ENCODE data around the gene XRN1.
"Not testable (repeated sequence)": the region's sequence is repeated elsewhere in the genome, so short reads cannot be mapped to it uniquely, and the experiment has no call there.

XRN1 gene

DNA sequence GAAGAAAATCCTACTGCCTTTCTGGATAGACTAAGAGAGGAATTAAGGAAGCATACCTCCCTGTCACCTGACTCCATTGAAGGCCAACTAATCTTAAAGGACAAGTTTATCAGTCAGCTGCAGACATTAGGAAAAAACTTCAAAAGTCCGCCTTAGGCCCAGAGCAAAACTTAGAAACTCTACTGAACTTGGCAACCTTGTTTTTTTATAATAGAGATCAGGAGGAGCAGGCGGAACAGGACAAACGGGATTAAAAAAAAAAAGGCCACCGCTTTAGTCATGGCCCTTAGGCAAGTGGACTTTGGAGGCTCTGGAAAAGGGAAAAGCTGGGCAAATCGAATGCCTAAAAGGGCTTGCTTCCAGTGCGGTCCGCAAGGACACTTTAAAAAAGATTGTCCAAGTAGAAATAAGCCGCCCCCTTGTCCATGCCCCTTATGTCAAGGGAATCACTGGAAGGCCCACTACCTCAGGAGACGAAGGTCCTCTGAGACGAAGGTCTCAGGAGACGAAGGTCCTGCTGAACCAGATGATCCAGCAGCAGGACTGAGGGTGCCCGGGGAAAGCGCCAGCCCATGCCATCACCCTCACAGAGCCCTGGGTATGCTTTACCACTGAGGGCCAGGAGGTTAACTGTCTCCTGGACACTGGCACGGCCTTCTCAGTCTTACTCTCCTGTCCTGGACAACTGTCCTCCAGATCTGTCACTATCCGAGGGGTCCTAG lies 8.2 kb downstream of the XRN1 start:
- DNase-seq (ENCODE audit: low read depth in 1 of 2, low spot score in 1 of 2) = not testable (repeated sequence)

DNA sequence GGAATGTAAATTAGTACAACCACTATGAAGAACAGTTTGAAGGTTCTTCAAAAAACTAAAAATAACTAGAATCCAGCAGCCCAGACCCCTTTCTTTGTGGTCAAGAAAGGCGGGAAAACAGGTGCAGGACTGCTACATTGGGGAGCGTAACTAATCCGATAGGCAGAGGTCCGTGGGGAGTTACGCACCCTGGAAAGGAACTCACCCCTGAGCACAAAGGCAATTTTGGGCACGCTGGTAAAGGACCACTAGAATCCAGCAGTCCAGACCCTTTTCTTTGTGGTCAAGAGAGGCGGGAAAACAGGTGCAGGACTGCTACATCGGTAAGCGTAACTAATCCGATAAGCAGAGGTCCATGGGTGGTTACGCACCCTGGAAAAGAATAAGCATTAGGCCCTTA lies 9.7 kb downstream of the XRN1 start:
- DNase-seq (ENCODE audit: low read depth in 1 of 2, low spot score in 1 of 2) = not testable (repeated sequence)

GRCh38 chr3:142436951-142437585 lies 10.8 kb downstream of the XRN1 start:
- DNase-seq (ENCODE audit: low read depth in 1 of 2, low spot score in 1 of 2) = no peak

DNA sequence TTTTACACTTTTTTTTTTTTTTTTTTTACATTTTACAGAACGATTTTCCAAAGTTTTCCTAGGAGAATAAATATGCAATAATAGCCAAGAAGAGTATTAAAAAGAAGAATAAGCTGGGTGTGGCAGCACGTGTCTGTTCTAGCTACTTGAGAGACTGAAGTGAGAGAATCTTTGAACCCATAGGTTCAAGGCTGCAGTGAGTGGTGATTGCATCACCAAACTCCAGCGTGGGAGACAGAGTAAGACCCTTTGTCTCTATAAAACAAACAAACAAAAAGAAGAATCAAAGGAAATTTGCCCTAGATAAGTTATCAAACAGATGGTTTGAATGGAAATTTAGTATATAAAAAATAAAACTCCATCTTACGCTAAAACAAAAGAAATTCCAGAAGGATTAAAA lies 13.3 kb downstream of the XRN1 start:
- no peak for DNase-seq (ENCODE audit: low read depth in 1 of 2, low spot score in 1 of 2)

- DNase-seq (ENCODE audit: low read depth in 1 of 2, low spot score in 1 of 2) = no peak
These were observed 14.7 kb downstream of the XRN1 start for GRCh38 chr3:142433110-142433509.

DNA sequence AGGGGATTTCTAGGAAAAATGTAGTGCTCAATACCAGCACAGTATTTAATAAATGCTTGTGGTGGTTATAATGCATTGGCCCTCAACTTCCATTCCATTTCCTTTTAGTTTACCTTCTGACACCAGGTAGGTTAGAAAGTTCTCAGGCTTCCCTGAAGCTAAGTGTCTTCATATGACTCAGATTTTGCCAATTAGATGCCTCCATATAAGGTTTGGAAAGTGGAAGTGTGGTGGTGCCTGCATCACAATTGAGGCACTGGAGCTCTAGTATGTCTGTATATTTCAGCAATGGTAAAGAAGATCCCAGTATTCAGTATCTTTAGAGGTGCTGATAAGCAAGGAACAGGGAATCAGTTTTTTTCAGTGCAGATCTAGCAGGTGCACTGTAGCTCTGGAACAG lies 18.3 kb downstream of the XRN1 start:
- DNase-seq (ENCODE audit: low read depth in 1 of 2, low spot score in 1 of 2) = no peak

DNA sequence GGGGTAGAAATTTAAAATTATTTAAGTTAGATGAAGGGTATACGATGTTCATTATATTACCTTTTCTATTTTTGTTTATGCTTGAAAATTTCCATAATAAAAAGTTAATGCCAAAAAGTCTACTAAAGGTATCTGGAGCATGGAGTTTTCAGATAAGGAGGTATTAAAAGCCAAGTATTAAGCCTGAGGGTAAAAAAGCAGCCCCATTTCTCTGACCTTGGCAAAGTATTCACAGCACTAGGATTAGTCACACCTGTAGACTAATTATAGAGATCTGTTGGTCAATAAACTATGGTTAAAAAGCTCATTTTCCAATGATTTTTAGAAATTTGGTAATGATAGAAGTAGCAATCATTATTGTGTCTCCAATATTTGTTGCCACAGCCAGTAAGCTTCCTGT lies 23.1 kb downstream of the XRN1 start:
- DNase-seq (ENCODE audit: low read depth in 1 of 2, low spot score in 1 of 2) = no peak

DNA sequence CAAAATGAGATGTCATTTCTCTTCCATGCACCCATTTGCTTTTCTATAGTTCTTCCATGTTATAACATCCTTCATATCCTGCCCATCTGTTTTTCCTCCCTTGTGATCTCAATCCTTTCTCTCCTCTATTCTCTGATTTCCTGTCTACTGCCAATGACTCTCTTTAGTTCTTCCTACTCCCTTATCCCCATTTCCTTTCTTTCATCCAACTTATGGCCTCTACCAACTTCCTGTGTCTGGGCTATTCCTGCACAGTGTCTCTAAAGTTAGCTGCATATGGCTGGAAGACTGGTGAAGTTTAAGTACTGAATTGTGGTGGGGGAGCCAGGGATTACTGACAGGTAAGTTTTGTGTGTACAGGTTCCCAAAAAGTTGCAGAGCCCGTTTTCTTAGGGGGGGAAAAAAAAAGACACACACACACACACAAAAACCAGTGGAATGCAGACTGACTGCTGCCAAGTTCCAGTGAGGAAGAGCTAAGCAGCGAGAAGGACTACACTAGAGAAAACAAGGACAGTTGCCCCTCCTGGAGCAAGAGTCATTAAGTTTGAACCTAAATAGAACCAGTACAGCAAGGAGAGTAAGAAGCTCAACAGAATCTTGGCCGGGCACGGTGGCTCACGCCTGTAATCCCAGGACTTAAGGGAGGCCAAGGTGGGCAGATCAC lies 28.8 kb downstream of the XRN1 start:
- no peak for DNase-seq (ENCODE audit: low read depth in 1 of 2, low spot score in 1 of 2)

DNA sequence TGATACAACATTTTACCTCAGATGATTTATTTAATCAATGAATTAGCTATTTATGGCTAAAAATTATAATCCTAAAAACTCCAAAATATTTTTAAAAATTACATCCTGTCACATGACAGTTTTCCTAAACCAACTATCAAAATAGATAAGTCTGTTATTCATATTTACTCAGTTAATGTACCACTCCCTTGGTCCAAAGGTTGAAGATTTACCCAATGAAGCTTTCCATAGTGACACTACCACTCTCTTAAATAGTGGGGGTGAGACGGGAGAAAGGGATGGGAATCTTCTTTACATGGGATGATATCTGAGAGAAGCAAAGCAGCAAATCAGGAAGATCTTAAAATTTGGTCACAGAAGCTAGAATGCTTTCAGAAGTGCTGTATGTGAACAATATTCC lies 30.5 kb downstream of the XRN1 start:
- DNase-seq (ENCODE audit: low read depth in 1 of 2, low spot score in 1 of 2) = no peak

DNA sequence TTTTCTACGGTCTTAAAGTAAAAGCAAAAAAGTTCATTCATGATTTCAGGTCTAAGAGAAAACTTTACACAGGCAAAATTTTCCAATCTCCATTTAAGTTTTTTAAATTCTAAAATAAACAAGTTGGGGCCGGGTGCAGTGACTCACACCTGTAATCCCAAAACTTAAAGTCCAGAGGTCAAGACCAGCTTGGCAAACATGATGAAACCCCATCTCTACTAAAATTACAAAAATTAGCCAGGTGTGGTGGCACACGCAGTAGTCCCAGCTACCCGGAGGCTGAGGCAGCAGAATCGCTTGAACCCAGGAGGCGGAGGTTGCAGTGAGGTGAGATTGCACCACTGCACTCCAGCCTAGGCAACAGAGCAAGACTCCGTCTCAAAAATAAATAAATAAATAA lies 47.3 kb downstream of the XRN1 start:
- DNase-seq (ENCODE audit: low read depth in 1 of 2, low spot score in 1 of 2) = not testable (repeated sequence)

DNA sequence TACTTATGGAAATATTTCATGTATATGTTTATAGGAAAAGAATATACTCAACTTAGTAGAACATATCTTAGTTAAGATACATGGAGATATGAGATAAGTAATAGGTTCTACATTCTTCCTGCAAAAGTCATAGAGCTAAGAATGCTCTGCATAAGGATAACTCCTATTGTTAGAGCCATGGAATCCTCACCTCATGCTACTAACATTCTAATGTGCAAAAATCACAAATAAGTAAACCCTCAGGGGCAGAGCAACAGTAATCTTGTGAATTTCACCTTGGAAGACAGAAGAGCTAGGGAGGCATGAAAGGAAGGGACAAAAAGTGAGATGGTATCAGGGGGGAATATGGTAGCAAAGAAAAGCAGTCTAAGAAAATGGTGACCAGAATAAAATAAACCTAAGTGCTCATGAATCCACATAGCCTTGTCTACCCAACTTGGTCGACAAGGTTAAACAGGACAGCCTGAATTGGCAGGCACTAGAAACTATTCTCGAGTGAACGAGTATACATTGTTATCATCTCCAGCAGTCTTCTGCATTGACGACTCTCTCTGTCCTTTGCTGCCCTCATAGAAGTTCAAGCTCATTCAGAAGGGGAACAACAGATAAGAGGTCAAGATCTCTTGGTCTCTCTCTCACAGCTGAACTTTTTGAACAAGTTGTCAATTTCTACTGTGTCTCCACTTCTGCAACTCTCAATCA lies 52.8 kb downstream of the XRN1 start:
- DNase-seq (ENCODE audit: low read depth in 1 of 2, low spot score in 1 of 2) = no peak

GRCh38 chr3:142385078-142385477 lies 62.8 kb downstream of the XRN1 start:
- DNase-seq (ENCODE audit: low read depth in 1 of 2, low spot score in 1 of 2) = no peak

- DNase-seq (ENCODE audit: low read depth in 1 of 2, low spot score in 1 of 2) = no peak
These were observed 73.2 kb downstream of the XRN1 start for GRCh38 chr3:142374687-142375086.

DNA sequence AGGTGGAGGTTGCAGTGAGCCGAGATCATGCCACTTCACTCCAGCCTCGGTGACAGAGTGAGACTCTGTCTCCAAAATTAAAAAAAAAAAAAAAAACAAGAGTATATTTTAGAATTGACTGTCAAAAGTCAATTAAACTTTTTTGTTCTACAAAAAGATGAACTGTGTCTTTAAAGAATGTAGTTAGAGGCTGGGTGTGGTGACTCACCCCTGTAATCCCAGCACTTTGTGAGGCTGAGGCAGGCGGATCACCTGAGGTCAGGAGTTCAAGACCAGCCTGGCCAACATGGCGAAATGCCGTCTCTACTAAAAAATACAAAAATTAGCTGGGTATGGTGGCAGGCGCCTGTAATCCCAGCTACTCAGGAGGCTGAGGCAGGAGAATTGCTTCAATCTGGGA lies 78.3 kb downstream of the XRN1 start:
- not testable (repeated sequence) for DNase-seq (ENCODE audit: low read depth in 1 of 2, low spot score in 1 of 2)

DNA sequence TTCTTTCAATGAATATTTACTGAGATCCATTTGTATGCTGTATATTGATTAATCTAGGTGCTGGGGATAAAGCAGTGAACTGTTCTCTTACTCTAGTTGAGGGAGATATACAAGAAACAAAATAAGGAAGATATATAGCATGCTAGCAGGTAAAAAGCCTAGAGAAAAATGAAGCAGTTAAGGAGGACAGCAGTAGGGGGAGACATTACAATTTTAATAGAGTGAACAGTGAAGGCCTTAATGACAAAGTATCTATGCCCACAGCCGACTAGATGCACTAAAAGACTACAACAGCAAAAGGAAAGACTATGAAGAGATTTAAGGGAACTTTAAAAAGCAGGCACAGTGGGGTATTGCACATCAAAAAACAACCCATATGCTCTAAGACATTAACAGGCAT lies 81.4 kb downstream of the XRN1 start:
- DNase-seq (ENCODE audit: low read depth in 1 of 2, low spot score in 1 of 2) = no peak

GRCh38 chr3:142363936-142364467 lies 83.8 kb downstream of the XRN1 start:
- DNase-seq (ENCODE audit: low read depth in 1 of 2, low spot score in 1 of 2) = no peak

DNA sequence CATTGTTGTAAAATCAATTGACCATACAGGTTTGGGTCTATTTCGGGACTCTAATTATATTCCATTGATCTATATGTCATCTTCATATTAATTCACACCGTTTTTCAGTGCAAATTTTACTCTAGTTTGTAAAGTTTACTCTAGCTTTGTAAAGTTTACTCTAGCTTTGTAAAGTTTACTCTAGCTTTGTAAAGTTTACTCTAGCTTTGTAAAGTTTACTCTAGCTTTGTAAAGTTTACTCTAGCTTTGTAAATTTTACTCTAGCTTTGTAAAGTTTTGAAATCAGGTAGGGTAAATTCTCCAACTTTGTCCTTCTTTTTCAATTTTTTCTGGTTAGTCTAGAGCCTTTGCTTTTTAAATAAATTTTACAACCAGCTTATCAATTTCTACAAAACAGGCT lies 84.4 kb downstream of the XRN1 start:
- DNase-seq (ENCODE audit: low read depth in 1 of 2, low spot score in 1 of 2) = not testable (repeated sequence)

DNA sequence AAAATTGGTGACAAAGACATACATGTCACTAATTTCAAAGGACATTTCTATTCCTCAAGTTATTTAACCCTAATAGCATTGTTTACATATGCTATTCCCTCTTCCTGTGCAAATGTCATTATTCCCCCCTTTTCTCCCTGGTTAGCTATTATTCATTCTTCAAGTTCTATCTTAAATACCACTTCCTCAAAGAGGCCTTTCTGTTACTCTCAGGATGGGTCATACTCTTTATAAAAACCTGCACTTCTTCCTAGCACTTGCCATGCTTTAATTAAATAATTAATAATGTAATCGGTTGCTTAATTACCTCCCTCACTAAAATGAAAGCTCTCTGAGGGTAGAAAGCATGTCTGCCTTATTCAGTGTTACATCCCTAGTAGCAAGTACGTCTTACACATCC lies 88.5 kb downstream of the XRN1 start:
- no peak for DNase-seq (ENCODE audit: low read depth in 1 of 2, low spot score in 1 of 2)

DNA sequence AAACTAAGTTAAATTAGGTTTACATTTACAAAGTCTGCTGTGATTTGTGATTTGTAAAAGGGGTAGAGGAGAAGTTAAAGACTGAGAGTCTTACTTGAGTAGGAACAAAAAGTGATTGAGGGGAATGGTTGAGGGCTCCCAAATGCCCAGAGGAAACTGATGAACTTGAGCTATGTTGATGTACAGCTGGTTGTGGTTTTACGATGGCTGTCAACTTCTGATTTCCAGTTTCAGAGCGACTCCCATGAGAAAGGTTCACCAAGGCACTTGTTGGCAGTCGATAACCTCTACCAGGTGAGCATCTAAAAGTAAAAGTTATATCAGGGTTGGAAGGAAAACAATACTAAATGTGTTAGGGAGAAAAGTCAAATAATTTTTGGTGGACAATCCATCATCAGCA lies 91.0 kb downstream of the XRN1 start:
- no peak for DNase-seq (ENCODE audit: low read depth in 1 of 2, low spot score in 1 of 2)

DNA sequence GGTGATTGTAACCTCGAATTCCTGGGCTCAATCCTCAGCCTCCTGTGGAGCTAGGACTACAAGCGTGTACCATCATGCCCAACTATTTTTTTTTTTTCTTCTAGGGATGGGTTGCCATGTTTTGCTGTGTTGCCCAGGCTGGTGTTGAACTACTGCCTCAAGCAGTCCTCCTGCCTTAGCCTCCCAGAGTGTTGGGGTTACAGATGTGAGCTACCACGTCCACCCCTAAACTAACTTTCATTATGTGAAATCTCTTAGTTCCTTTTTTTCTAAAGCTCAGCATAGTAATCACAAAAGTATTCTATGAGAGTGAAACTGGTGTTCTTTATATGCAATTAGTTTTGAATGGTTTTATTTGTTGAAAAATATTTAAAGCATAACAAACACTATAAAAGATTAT lies 92.1 kb downstream of the XRN1 start:
- DNase-seq (ENCODE audit: low read depth in 1 of 2, low spot score in 1 of 2) = no peak

GRCh38 chr3:142354076-142354475 lies 93.8 kb downstream of the XRN1 start:
- no peak for DNase-seq (ENCODE audit: low read depth in 1 of 2, low spot score in 1 of 2)

- DNase-seq (ENCODE audit: low read depth in 1 of 2, low spot score in 1 of 2) = no peak
These were observed 94.3 kb downstream of the XRN1 start for GRCh38 chr3:142353571-142353970.
